GM21576 (cell line): ENCODE results near the gene CACNA1A.
"Not testable (repeated sequence)": the region's sequence is repeated elsewhere in the genome, so short reads cannot be mapped to it uniquely, and the experiment has no call there.

Experiments
- ATAC-seq: cut with Tn5 transposase; IDR thresholded peaks from one replicate; pipeline ENCODE4 v1.9.1; 2021; ENCODE audit warnings: mild to moderate bottlenecking, moderate library complexity; ENCODE audit not compliant: unreplicated experiment

The CACNA1A gene

GRCh38 chr19:13366529-13367143 lies 139.6 kb downstream of the CACNA1A start:
- no peak for ATAC-seq

GRCh38 chr19:13363954-13364353 lies 142.3 kb downstream of the CACNA1A start:
- ATAC-seq, result no peak

DNA sequence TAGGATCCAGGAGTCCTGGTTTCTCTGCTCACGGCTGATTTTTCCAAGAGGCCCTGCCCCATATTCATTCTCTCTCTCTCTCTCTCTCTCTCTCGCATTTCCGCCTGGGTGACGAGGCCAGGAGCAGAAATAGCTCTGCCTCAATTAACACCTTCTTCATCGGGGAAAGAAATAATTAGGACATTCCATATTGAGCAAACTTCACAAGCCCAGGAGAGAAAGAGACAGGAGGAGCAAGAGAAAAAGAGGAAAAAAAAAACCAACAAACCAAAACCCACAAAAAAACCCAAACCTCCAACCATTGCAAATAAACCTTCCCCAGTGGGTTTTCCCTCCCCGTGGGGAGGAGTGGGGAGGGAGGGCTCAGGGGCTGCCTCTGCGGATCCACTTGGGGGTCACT lies 143.0 kb downstream of the CACNA1A start:
- no peak for ATAC-seq

DNA sequence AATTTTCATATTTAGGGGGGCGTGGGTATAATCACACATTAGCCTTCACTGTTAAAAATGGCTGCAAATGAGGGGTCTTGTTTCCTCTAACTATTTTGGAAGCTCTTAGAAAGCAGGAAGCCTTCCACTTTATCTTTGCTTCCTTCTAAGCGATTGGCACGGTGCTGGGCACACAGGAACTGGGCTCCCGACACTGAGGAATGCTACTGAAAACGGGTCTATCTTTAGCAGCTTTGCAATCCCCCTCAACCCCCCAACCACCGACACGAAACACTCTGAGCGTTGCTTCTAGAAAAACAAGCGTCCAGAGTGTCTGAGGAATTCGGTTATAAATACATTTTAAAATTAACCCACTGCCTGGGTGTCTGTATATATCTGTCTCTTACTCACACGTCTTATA lies 143.6 kb downstream of the CACNA1A start:
- ATAC-seq, result no peak

GRCh38 chr19:13361726-13362125 lies 144.6 kb downstream of the CACNA1A start:
- not testable (repeated sequence) for ATAC-seq

DNA sequence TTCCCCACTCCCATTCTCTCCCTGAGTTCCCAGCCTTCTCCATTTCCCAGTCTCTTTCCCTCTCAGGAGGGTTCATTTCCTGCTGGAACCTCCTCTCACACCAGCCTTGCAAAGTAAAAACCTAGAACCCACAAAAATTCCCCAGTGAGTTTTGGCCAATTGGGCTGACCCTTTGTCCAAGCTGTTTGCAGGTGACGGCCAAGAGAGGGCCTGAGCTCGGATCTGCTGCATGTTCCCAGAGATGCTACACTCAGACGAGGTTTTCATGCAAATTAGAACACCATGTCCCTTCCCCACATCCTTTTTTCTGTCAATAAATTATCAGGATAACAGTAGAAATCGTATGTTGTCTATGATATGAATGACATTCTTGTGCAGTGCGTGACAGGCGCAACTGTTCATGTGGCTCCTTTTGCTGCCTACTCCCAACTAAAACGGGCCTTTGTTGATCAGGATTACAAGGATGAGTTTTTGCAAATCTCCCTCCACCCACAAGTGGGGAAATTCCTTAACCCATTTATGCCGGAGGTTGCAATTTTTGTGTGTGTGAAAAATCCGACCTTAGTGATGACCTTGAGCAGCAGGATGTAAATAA lies 149.5 kb downstream of the CACNA1A start:
- no peak for ATAC-seq

DNA sequence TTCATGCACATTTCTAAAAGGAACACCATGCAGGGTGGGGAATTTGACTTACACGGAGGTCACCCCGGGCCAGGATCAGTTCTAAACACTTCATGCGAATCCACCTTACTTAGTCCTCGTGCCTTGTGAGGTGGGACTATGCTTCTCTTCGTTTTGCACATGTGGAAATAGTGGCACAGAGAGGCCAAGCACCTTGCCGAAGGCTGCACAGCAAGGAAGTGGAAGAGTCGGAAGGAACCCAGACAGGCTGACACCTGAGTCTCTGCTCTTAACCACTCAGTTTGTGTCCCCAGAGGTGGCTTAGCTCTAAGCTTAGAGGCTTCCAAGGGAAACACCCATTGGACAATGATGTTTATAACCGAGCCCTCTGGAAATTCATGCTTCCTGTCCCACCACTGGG lies 150.1 kb downstream of the CACNA1A start:
- ATAC-seq, result no peak

- ATAC-seq, result no peak
Observed at GRCh38 chr19:13355356-13355755, 150.9 kb downstream of the CACNA1A start.

DNA sequence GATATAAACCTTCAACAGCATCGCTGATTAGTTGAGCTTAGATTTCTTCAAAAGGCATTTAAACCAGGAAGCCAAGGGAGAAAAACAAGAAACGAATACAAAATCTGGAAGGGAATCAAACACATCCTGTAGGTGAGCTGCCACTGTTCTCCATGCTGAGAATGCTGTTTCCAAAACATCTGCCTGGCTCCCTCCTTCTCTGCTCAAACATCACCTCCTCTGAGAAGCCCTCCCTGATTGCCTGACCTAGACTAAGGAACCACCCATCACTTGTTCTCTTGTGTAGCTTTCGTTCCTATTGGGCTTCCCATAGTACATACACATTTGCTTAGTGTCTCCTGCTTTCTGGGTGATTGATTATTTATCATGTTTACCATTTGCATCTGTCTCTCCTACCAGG lies 152.7 kb downstream of the CACNA1A start:
- ATAC-seq, result no peak

DNA sequence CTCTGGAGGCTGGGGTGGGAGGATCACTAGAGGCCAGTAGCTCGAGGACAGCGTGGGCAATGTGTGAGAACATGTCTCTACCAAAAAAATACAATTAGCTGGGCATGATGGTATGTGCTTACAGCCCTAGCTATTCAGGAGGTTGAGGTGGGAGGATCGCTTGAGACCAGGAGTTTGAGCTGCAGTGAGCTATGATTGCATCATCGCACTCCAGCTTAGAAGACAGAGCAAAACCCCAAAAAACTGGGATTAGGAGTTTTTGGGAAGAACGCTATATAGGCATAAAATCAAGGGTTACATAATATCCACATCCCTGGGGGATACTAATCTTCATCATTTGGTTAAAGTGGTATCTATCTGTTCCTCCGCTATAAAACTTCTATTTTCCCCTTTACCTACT lies 155.5 kb downstream of the CACNA1A start:
- no peak for ATAC-seq

- ATAC-seq, result no peak
Observed at GRCh38 chr19:13350072-13350471, 156.2 kb downstream of the CACNA1A start.

- ATAC-seq, result no peak
Observed at GRCh38 chr19:13347367-13347766, 158.9 kb downstream of the CACNA1A start.

DNA sequence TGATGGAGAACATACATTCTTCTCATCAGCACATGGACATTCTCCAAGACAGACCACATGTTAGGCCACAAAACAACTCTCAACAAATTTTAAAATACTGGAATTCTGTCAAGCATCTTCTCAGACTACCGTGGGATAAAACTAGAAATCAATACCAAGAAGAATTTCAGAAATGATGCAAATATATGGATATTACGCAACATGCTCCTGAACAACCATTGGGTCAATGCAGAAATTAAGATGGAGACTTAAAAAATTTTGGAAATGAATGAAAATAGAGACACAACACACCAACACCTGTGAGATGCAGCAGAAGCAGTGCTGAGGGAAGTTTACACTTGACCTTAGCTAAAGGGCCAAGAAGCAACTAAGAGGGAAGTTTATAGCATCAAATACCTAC lies 162.8 kb downstream of the CACNA1A start:
- ATAC-seq, result no peak

DNA sequence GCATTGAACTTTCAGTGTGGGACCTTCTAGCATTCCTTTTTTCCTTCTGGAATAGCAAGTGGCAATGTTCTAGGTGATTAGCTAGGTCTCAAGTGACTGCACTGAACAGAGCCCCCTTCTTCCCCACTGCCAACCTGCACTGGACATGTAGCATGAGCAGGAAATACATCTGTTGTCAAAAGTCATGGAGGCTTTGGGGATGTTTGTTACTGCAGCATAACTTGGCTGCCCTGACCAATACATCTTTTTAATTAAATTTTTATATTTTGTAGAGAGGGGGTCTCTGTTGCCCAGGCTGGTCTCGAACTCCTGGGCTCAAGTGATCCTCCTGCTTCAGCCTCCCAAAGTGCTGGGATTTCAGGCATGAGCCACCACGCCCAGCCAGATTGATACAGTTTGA lies 163.6 kb downstream of the CACNA1A start:
- ATAC-seq, result no peak

DNA sequence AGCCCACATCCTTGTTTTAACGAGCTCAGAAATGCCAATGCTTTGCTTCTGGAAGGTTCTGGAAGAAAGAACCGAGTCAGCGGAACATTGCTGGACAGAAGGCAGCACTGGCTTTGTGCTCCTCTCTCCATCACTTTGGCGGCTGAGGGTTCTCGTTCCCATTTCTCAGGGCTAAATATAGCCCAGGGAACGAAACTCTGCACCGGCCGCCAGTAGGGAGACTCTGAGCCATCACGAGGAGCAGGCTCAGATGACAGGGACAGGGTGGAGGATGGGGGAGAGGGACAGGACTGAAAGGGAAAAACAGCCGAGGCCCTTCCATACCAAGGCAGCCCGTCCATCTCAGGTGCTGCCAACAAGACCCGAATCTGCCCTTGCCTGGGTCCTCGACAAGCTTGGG lies 166.4 kb downstream of the CACNA1A start:
- no peak for ATAC-seq

DNA sequence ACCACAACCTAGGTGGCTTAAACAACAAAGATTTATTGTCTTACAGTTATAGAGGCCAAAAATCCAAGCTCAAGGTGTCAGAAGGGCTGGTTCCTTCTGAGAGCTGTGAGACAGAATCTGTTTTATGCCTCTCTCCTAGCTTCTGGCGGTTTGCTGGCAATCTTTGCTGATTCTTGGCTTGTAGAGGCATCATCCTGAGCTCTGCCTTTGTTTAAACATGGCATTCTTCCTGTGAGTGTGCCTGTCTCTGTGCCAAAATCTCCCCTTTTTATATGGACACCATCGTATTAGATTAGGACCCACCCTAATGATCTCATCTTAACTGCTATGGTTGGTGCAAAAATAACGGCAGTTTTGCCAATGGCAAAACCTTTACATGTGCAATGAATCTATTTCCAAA lies 169.1 kb downstream of the CACNA1A start:
- ATAC-seq, result no peak

DNA sequence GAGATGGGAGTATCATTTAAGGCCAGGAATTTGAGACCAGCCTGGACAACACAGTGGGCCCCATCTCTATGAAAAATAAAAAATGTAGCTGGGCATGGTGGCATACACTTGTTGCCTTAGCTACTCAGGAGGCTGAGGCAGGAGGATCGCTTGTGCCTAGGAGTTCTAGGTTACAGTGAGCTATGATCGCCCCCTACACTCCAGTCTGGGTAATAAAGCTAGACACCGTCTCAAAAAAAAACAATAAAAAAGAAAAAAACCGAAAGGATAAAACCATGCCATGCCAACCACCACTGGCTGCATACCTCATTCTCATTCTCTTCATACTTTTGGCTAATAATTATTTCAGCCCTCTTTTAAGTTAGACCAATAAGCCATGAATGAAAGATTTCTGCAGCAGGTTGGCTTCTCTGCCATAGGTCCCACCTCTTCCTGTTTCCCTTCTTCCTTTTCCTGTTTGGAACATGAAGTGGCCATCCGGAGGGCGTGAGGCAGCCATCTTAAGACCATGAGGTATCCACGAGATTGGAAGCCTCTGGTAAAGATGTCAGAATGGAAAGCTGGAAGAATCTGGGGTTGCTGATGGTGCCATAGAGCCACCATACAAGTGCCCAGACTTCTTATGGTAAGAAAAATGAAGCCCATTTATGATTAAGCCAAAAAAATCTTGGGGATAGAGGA lies 171.3 kb downstream of the CACNA1A start:
- ATAC-seq, result no peak

- ATAC-seq, result no peak
Observed at GRCh38 chr19:13330285-13330684, 176.0 kb downstream of the CACNA1A start.

DNA sequence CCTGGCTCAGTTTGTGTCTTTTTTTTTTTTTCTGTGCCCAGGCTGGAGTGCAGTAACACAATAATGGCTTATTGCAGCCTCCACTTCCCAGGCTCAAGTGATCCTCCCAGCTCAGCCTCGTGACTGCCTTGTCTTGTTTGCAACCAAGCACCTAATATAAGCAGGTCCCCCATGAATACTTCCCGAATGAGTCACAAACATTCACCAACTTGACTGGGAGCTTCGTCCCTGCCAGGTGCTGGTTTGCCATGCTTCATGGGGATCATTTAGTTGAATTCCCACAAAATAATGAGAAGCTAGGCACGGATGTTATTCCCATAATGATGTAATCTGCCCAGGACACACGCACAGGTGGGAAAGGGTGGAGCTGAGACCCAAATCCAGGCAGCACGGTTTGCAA lies 176.5 kb downstream of the CACNA1A start:
- ATAC-seq, result no peak

GRCh38 chr19:13328241-13328640 lies 178.0 kb downstream of the CACNA1A start:
- ATAC-seq, result no peak

GRCh38 chr19:13319526-13319925 lies 186.8 kb downstream of the CACNA1A start:
- ATAC-seq, result no peak

GRCh38 chr19:13318190-13318589 lies 188.1 kb downstream of the CACNA1A start:
- ATAC-seq, result no peak

- no peak for ATAC-seq
Observed at GRCh38 chr19:13315495-13315894, 190.8 kb downstream of the CACNA1A start.
